CMK (cell line): ENCODE results near the gene ELMO3.
A peak's percentile ranks its signal among the peaks of the same experiment; 100 is the strongest.

Experiments
- DNase-seq: peaks from one replicate; pipeline ENCODE4 v3.0.0-alpha.2; 2010; ENCODE audit warnings: low read depth

Gene ELMO3

GRCh38 chr16:67226295-67226803 is 27.4 kb downstream of the ELMO3 start:
- no peak for DNase-seq

GRCh38 chr16:67226804-67227566 is 28.1 kb downstream of the ELMO3 start, which contains the start of gene TMEM208:
Gene TMEM208 (plus strand): TSS chr16:67227130. CDS start chr16:67227219, 89 bp downstream.
- DNase-seq = peak; percentile 98

DNA sequence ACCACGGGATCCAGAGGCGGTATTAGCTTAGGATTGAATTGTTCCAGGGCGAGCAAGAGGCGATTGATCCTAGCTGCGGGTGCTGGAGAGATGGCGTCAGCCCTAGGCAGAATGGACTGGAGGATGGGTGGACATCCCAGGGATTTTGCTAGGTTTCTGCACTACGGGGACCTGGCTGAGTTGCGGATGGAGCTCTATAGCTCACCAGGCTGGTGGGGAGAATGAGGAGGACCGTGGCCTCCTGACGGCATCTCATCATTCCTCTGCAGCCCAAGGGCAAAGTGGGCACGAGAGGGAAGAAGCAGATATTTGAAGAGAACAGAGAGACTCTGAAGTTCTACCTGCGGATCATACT is 28.6 kb downstream of the ELMO3 start:
- no peak for DNase-seq

DNA sequence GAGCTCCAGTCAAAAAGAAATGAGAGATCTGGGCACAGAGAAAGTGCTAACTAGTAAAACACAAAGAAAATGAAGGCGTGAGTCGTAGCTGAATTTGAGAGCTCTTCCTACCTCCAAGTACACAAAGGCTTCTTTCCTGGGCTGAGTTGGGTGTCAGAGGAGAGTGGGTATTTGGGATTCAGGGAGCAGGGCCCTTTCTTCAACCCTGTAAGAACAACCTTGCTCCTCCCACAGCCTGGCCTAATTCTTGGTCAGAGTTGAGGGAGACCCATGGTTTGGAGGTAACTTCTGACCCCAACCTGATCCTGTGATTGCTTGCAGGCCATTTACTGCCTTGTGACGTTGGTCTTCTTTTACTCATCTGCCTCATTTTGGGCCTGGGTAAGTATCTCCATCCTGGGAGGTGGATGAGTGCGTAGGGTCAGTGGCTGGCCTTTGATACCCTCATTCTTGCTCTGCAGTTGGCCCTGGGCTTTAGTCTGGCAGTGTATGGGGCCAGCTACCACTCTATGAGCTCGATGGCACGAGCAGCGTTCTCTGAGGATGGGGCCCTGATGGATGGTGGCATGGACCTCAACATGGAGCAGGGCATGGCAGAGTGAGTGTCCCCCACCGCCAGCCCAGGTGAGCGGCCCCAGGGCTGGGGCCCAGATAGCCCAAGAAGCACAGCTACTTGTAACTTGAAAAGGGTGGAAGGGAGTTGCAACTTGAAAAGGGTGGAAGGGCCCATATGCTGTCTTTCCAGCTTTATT is 29.3 kb downstream of the ELMO3 start:
- no peak for DNase-seq

- no peak for DNase-seq
Observed at GRCh38 chr16:67228905-67229304, 30.0 kb downstream of the ELMO3 start.

- DNase-seq = no peak
Observed at GRCh38 chr16:67229906-67230808, 31.2 kb downstream of the ELMO3 start.

- no peak for DNase-seq
Observed at GRCh38 chr16:67230809-67231660, 32.1 kb downstream of the ELMO3 start.

DNA sequence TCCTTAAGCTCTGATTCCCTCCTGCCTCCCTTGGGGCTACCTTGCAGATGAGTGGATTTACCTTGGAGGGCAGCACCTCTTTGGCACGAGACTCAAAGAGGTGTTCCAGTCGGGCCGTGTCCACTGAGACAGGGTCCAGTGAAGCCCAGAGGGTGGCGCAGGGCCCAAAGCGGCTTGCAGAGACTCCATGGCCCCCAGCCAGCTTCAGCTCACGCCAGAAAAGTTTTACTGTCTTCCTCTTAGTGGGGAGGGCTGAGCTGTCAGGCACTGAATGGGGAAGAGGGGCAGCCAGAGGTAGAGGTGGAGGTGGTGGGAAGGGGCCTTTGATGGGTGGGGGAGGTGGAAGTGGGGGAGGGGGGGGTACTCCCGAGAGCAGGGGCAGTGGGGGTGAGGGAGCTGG is 34.7 kb downstream of the ELMO3 start:
- DNase-seq = no peak

GRCh38 chr16:67234180-67234597 is 35.3 kb downstream of the ELMO3 start:
- no peak for DNase-seq

DNA sequence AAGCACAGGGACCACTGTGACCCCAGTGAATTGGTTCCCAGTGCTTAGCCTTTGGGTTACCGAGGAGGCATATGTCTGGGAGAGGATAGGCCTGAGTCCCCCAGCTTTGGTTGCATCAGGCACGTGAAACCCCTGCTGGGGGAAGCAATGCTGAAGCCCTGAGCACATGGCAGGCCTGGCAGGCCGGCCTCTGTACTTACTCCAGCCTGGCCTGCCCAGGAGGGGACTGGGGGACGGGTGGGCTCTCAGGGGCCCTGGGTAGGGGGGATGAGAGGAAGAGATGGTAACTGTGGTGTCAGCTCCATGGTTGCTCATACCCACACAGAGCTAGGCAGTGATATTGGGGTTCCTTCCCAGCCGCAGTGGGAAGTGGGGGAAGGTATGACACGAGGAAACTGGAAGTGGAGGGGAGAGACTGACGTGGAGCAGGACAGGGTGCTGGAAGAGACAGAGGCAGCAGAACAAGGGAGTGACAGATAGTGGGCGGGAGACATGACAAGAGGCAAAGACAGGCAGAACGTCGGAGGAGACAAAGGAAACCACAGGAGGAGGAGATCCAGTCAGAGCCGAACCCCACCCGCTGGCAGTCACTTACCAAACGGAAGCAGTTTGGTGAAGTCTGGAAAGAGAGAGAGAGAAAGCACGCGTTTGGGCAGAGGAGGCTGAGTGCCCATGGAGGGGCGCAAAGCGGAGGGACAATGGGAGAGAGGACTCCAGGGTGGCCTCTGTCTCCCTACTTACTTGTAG is 37.1 kb downstream of the ELMO3 start:
- no peak for DNase-seq

GRCh38 chr16:67236563-67237395 is 37.8 kb downstream of the ELMO3 start:
- peak; percentile 75 for DNase-seq

- DNase-seq = no peak
Observed at GRCh38 chr16:67237396-67238277, 38.7 kb downstream of the ELMO3 start.

DNA sequence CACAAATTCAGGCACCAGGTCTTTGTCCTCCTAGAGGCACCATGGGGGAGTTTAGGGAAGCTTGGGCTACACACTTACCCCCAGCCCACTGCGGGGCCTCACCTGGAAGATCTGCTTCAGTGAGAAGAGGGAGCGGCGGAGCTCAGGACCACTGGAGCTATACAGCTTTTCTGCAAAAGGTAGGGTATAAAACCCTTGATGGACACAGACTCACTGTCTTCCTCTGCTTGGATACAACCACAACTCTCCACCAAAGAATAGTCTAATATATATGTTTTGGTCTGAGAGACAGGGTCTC is 39.3 kb downstream of the ELMO3 start:
- DNase-seq = no peak

GRCh38 chr16:67238806-67239470 is 40.0 kb downstream of the ELMO3 start:
- DNase-seq = no peak

GRCh38 chr16:67240506-67240905 is 41.6 kb downstream of the ELMO3 start:
- DNase-seq = no peak

GRCh38 chr16:67241008-67241900 is 42.3 kb downstream of the ELMO3 start:
- DNase-seq = peak; percentile 63

DNA sequence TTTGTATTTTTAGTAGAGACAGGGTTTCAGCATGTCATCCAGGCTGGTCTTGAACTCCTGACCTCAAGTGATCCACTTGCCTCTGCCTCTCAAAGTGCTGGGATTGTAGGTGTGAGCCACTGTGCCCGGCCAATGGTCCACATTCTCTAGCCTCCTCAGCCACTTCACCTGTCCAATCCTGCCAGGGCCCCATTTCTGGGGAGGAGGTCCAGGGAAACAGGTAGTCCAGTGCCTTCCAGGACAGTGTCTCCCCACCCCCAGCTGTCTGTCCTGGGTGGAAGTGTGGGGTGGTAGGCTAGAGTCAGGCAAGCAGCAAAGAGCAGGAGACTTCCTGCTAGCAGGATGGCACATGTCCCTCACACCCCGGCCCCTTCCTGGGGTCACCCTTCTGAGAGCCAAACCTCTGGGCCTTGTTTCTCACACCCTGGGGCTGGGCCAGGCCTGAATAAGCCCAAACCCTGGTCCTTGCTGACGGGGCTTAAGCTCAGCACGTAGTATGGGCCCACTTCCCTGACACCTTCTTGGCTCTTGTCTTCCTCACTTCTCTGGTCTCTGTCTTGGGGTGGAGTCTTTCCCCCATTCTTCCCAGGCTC is 43.3 kb downstream of the ELMO3 start:
- DNase-seq = no peak
